ENCODE results near the gene FAM227A.

The FAM227A gene

GRCh38 chr22:38540701-38541100 is 115.5 kb downstream of the FAM227A start:
- no peak for DNase-seq (ENCODE audit: low read depth in 2 of 2)

DNA sequence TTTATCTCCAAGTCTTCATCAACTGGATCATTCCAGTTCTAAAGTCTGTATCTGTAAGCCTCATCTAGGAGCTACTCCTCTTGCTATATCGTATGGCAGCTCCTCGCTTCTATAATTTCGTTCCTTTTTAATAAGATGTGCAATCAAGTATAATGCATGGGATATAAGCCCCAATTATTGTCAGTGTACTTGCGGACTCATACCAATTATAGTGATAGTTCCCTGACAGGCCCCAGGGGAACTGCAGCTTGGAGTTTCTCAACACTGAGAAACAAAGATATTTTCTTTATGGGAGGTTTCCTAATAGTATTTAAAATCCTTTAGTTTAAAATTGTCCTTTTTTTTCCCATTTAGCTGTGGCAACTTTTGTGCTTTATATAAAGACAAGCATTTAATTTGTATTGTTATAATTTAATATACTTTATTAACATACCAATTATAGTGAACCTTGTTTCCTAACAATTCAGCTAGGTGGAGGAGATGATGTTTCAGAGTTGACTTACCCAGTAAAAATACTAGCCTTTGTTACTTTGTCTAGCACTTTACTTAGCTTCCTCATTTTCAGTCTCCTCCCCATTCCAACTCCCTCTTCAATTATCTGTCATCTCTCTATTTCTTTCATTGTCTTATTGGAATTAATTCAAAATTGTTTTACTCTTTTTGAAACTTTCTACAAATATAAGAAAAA is 124.8 kb downstream of the FAM227A start:
- DNase-seq (ENCODE audit: low read depth in 2 of 2): no peak

Measured in stimulated activated CD8-positive, alpha-beta memory T cell treated with anti-CD3 and anti-CD28 coated beads, Interleukin-15, amount 100 ng/mL, for 48 hours (primary cell).